Measurements from ENCODE around the gene KIF6. TPM values are rescaled to one million over a fixed set of nuclear protein-coding genes. Genes with fewer than 3 reads are reported as not detected.

The KIF6 gene
- total RNA-seq, 2 donors from 2014 or later, result 0.09 to 0.97 TPM

- H3K4me1 ChIP-seq (replicated peaks), result no peaks in the 10 kb centered on the region
- TF ChIP-seq, protein P1, sequence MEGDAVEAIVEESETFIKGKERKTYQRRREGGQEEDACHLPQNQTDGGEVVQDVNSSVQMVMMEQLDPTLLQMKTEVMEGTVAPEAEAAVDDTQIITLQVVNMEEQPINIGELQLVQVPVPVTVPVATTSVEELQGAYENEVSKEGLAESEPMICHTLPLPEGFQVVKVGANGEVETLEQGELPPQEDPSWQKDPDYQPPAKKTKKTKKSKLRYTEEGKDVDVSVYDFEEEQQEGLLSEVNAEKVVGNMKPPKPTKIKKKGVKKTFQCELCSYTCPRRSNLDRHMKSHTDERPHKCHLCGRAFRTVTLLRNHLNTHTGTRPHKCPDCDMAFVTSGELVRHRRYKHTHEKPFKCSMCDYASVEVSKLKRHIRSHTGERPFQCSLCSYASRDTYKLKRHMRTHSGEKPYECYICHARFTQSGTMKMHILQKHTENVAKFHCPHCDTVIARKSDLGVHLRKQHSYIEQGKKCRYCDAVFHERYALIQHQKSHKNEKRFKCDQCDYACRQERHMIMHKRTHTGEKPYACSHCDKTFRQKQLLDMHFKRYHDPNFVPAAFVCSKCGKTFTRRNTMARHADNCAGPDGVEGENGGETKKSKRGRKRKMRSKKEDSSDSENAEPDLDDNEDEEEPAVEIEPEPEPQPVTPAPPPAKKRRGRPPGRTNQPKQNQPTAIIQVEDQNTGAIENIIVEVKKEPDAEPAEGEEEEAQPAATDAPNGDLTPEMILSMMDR (IDR thresholded peaks at IDR 0.05), result no peak
- no peak for TF ChIP-seq POLR2A (IDR thresholded peaks at IDR 0.05)
- TF ChIP-seq POLR2AphosphoS5 (IDR thresholded peaks at IDR 0.05), result no peak
- no peaks in the 10 kb centered on the region for H3K9me3 ChIP-seq
- WGBS, result 81% methylated on average over 2 of the region's 2 CpGs
- H3K36me3 ChIP-seq, result no peaks in the 10 kb centered on the region
- no peaks in the 10 kb centered on the region for H3K27me3 ChIP-seq (replicated peaks; ENCODE audit: insufficient read depth)
- DNase-seq (ENCODE audit: low spot score), result no peak
- intact Hi-C loops (cut with DNase I), result no loop called here
- no peak overlapping the region for H3K4me3 ChIP-seq
- no peak overlapping the region for H3K27ac ChIP-seq
Measured at GRCh38 chr6:39657355-39658135, 67.7 kb downstream of the KIF6 start.

GRCh38 chr6:39654121-39654520 is 71.1 kb downstream of the KIF6 start:
- Histone ChIP-seq H3K4me3 (no peak overlapping the region), H3K36me3 (no peaks in the 10 kb centered on the region), H3K27ac (no peak overlapping the region), H3K4me1 (replicated peaks) (no peaks in the 10 kb centered on the region), H3K9me3 (no peaks in the 10 kb centered on the region), H3K27me3 (replicated peaks; ENCODE audit: insufficient read depth) (no peaks in the 10 kb centered on the region)
- TF ChIP-seq POLR2AphosphoS5 (IDR thresholded peaks at IDR 0.05) (no peak), POLR2A (IDR thresholded peaks at IDR 0.05) (no peak)
- TF ChIP-seq, protein P1 (IDR thresholded peaks at IDR 0.05), result no peak
- no peak for DNase-seq (ENCODE audit: low spot score)
- WGBS, result 93% methylated on average over 1 of the region's 1 CpG
- intact Hi-C loops (cut with DNase I), result no loop called here

DNA sequence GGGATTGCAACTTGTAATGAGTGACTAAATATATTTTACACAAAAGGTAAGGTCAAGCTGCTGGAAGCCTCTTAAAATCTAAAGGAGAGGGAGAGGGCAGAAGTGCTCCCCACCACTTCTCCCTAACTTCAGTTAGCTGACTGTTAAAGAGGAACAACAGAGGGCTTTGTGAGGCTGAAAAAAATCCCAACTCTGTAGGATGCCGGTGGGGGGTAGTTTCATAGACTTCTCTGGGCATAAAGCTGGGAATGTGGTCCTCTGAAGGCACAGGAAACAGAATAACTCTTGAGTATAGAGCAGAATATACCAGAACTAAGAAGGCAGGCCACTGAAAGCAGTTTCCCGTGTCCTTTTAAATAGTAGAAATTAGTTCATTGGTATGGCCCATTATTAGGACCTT is 71.6 kb downstream of the KIF6 start:
- H3K4me3 ChIP-seq, result no peak overlapping the region
- H3K27ac ChIP-seq, result no peak overlapping the region
- no peak for DNase-seq (ENCODE audit: low spot score)
- H3K27me3 ChIP-seq (replicated peaks; ENCODE audit: insufficient read depth), result no peaks in the 10 kb centered on the region
- TF ChIP-seq, protein P1 (IDR thresholded peaks at IDR 0.05), result no peak
- TF ChIP-seq POLR2AphosphoS5 (IDR thresholded peaks at IDR 0.05), result no peak
- intact Hi-C loops (cut with DNase I), result no loop called here
- H3K9me3 ChIP-seq, result no peaks in the 10 kb centered on the region
- 52% methylated on average over 2 of the region's 2 CpGs for WGBS
- no peaks in the 10 kb centered on the region for H3K36me3 ChIP-seq
- H3K4me1 ChIP-seq (replicated peaks), result no peaks in the 10 kb centered on the region

DNA sequence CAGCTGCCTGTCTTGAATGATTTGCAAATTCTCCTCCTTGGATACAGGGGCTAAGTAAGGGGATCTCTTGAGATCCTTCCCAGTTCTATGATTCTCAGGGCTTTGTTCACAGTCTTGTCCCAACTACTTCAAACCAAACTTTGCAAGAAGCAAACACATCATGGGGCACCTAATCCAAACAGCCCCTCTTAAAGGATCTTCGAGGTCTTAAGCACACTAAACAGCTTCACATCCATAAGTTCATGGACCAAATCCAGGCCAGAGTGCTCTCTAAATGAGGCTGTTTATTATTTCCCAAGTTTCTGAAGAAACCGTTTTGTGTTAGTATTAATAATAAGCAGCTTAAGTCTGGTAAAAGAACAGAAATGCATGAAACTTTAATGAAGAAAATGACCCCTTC is 75.2 kb downstream of the KIF6 start:
- Histone ChIP-seq H3K4me1 (replicated peaks) (no peaks in the 10 kb centered on the region), H3K9me3 (no peaks in the 10 kb centered on the region), H3K4me3 (no peak overlapping the region), H3K27ac (no peak overlapping the region), H3K27me3 (replicated peaks; ENCODE audit: insufficient read depth) (no peaks in the 10 kb centered on the region), H3K36me3 (no peaks in the 10 kb centered on the region)
- DNase-seq (ENCODE audit: low spot score), result no peak
- intact Hi-C loops (cut with DNase I), result no loop called here
- TF ChIP-seq POLR2A (IDR thresholded peaks at IDR 0.05) (no peak), POLR2AphosphoS5 (IDR thresholded peaks at IDR 0.05) (no peak)
- TF ChIP-seq, protein P1 (IDR thresholded peaks at IDR 0.05), result no peak
- WGBS, result 51% methylated on average over 2 of the region's 2 CpGs
